HG03135 (cell line): Measurements from ENCODE around the gene CYP2W1.
A peak's percentile ranks its signal among the peaks of the same experiment; 100 is the strongest.
"Not testable (repeated sequence)": the region's sequence is repeated elsewhere in the genome, so short reads cannot be mapped to it uniquely, and the experiment has no call there.

Experiments
- ATAC-seq: cut with Tn5 transposase; IDR thresholded peaks from one replicate; pipeline ENCODE4 v1.9.1; 2021; ENCODE audit warnings: mild to moderate bottlenecking, moderate library complexity; ENCODE audit not compliant: unreplicated experiment

Gene CYP2W1

GRCh38 chr7:949021-949934 lies 33.7 kb upstream of the CYP2W1 start:
- no peak for ATAC-seq

DNA sequence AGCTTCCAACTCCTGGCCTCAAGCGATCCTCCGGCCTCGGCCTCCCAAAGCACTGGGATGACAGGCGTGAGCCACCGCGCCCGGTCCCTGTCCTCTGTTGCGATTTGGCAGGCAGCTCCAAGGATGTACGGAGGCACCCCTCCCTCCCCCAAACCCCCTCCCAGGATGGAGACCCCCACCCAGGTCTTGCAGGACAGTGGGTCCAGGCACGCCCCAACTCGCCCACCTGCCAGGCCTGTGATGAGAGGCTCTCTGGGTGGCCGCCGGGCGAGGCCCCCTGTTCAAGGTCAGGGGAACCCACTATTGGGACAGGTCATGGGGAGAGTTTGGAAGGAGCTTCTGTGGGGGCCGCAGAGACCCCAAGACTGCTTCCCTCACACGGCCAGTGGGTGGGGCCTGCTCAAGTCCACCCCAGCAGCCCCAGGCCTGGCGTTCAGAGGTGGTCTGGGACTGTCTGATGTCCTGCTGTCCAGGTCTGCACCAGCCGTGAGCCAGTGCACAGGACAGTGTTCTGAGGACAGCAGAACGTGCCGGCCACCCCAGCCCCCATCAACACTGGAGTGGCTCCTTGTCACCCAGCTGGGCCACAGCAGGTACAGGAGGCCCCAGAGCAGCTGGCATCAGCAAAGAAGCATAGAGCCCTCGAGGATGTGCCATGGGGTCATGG lies 31.0 kb upstream of the CYP2W1 start:
- no peak for ATAC-seq

DNA sequence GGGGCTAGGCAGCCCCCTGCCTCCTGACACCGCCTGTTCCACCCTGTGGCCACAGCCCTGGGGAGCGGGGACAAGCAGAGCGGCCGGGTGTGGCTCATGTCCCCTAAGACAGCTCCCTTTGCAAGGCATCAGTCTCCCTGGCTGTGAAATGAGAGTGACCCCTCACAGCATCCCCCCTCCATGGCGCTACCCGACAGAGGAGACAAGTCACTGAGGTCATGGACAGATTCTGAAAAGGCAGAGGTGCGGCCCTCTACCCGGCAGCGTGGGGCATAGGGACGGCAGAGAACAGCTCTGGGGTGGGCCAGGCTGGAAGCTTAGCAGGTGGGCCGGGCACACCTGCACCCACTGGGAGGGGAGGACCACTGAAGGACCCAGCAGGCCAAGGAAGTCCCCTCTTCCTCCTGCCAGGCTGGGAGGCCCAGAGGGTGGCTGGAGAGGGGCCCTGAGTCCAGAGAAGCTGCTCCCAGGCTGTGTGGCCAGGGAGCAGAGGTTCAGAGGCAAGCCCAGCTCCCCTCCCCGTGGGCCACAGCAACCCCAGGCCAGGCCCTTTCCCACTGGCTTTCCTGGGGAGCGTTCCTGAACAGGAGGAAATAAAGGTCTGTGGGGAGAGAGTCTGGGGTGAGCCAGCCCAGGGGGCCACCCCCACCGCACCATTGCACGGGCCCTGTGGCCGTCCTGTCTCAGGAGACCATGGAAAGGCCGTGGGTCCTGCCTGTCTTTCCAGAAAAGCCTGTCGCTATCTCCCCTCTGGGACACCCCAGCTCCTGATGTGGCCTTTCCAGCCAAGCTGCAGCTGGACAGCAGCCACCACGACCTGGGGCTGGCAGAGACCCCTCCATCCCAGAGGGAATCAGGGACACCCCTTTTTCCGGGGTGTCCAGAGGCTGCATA lies 30.2 kb upstream of the CYP2W1 start:
- no peak for ATAC-seq

DNA sequence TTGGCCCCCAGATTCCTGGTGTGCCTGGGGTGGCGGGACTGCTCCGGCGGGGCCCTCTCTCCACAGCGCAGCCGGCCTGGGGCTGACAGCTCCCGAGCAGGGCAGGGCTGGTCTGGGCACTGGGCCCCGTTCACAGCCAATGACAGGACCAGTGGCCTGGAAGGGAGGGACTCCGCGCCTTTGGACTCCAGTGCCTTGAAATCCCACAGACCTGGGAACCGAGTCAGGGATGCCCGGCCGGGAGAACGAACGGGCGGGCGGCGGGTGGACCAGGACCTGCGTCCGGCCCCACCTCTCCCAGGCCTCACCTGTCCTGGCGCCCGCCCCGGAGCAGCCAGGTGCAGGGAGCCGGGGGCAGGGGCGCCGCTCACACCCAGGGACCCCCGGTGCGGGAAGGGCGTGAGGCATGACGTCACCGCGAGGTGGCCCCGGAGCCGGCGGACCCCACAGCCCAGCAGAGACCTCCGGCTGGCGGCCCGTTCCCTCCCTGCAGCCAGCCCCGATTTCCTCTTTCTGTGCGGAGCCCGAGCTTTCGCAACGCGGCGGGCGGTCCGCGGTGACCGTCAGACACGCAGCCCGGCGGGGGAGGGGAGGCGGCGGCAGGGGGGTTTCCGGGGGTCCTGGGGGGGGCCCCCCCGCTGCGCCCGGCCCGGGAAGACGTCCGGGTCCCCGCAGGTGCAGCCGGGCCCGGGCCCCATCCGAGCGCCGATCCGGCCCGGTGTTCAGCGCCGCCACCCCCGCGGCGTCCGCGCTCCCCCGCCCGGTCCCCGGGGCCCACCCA lies 29.2 kb upstream of the CYP2W1 start:
- ATAC-seq: peak; percentile 27

DNA sequence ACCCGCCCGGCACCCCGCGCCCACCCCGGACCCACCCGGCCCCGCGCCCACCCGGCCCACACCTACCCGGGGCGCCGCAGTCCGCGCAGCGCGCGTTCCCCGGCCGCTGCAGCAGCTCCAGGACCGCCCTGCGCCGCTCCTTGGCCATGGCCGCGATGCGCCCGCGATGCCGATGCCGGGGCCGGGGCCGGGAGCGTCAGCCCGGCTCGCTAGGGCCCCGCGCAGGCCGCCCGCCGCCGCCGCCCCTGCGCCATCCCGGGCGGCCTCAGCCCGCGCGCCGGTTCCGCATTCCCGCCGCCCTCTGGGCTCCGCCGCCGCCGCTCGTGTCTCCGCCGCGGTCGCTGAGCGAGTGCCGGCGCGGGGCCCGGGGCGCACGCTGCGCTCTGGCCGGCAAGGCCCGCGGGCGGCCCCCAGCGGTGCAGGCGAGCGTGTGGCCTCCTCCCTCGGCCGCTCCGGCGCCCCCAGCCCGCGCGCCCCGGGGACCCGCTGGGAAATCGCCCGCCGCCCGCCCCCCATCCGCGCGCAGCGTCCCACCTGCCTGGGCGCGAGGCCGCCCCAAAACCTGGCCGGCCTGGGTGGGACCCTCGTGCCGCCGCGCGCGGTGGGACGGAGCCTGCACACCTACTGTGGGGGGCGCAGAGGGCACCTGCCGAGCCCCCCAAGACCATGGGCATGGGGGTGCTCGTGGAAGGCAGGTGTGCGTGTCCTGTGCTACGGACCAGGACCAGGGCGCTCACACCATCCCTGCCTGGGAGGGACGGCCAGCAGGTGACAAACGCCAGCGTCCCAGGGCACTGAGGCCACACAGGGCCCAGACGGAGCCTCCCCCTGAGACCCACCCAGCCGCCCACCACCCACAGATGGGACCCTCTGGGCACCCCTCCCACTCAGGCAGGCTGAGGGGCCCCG lies 28.4 kb upstream of the CYP2W1 start, which contains the start of gene ADAP1:
Gene ADAP1 (minus strand): TSS at position 351 of the 909 bp plus-strand sequence. CDS start 203 bp downstream, at position 148.
- peak; percentile 46 for ATAC-seq

DNA sequence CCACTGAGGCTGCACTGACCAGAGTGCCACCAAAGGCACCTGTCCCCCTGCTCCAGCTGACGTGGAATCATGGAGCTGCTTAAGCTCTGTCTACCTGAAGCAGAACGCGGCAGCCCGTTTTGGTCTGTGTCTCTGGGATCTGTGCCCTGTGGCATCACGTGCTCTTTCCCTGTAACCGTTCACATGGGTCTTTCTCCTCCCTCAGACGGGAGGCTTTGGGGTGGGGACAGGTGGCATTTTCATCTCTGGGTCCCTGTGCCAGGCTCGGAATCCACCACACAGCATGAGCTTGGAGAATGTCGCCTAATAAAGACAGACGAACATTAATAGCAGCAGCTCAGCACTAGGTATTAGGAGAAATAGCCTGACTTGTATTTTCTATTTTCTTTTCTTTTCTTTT lies 26.9 kb upstream of the CYP2W1 start:
- no peak for ATAC-seq

GRCh38 chr7:957418-958220 lies 25.4 kb upstream of the CYP2W1 start:
- no peak for ATAC-seq

DNA sequence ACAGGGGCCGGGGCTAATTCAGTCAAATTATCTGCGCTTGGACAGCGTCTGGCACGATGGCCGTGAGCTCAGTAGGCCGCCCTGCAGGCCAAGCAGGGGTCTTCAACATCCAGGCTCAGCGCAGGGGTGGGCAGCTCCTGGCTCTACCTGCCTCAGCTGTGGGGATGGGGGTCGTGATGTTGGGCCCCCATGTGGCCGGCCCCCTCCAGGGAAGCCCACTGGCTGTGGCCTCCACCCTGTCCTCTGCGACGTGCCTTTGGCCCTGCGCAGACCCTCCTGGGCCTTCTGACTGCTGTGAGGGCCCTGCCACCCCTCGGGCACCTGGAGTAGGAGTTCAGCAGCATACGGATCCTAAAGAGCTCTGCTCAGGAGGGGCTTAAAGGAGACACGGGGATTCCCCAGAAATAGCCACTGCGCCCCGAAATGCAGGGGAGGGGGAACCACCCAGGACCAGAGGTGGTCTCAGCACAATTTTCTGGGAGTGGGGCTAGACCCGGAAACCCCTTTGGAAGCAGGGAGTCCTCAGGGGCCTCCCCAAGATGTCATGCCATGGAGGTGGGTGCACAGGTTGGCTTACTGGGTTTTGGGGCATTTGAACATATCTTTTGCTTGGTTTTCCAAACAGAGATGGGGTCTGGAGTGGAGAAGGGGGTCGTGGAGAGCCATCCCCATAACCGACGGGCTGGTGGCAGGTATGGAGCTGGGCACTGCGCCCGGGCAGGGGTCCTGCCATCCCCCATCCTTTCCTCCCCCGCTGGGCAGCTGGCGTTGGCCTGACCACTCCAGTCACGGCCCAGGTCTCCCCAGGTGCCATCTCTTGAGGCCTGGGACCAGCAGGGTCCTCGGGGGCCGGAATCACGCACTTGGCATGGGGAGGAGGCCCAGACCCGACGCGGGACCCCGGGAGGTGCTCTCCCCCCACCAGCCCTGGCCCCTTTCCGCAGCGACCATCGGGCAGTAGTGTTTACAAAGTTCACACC lies 24.5 kb upstream of the CYP2W1 start:
- ATAC-seq: no peak

GRCh38 chr7:959271-959670 lies 23.7 kb upstream of the CYP2W1 start:
- no peak for ATAC-seq

GRCh38 chr7:959740-960139 lies 23.2 kb upstream of the CYP2W1 start:
- ATAC-seq: not testable (repeated sequence)

DNA sequence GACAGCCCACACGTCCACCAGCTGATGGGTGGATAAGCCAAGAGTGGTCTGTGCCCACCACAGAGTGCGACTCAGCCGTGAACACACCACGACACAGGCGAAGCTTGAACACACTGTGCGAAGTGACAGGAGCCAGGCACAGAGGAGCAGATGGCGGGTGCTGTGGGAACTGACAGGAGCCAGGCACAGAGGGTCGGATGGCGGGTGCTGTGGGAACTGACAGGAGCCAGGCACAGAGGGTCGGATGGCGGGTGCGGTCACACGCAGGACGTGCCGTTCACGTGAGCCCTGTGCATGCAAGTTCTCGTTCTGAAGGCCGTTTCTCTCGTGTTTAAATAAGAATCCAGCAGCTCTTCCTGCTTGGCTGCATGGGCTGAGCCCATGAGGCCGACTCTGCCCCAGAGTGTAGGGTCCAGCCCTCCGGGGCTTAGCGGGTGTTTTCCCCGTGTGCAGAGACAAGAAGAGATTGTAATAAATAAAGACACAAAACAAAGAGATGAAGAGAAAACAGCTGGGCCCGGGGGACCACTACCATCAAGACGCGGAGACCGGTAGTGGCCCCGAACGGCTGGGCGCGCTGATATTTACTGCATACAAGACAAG lies 22.6 kb upstream of the CYP2W1 start:
- no peak for ATAC-seq

DNA sequence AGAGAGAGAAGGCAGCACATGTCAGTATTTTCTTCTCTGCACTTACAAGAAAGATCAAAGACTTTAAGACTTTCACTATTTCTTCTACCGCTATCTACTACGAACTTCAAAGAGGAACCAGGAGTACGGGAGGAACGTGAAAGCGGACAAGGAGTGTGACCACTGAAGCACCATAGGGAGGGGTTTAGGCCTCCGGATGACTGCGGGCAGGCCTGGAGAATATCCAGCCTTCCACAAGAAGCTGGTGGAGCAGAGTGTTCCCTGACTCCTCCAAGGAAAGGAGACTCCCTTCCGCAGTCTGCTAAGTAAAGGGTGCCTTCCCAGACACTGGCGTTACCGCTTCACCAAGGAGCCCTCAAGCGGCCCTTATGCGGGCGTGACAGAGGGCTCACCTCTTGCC lies 22.0 kb upstream of the CYP2W1 start:
- ATAC-seq: not testable (repeated sequence)

- no peak for ATAC-seq
Observed at GRCh38 chr7:961546-962400, 21.2 kb upstream of the CYP2W1 start.

- no peak for ATAC-seq
Observed at GRCh38 chr7:962401-963081, 20.4 kb upstream of the CYP2W1 start.
